Measurements from ENCODE around the gene OAS3. TPM values are rescaled to one million over a fixed set of nuclear protein-coding genes. Genes with fewer than 3 reads are reported as not detected.

Gene OAS3
- total RNA-seq, 2 donors from 2014 or later: 0.64 to 0.84 TPM

DNA sequence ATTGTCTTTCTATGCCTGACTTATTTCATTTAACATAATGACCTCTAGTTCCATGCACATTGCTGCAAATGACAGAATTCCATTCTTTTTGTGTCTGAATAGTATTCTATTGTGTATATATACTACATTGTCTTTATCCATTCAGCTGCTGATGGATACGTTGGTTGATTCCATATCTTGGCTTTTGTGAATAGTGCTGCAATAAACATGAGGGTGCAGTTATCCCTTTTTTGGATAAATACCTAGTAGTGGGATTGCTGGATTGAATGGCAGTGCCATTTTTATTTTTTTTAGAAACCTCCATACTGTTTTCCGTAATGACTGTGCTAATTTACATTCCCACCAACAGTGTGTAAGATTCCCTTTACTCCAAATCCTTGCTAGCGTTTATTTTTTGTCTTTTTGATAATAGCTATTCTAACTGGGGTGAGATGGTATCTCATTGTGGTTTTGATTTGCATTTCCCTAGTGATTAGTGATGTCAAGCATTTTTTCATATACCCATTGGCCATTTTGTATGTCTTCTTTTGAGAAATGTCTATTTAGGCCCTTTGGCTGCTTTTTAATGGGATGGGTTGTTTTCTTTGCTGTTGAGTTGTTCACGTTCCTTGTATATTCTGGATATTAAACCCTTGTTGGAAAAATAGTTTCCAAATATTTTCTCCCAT, 42.4 kb downstream of the OAS3 start:
- H3K9ac ChIP-seq (ENCODE audit: extremely low read depth, low read length, poor library complexity, severe bottlenecking): no peak overlapping the region
- H3K36me3 Mint-ChIP-seq (ENCODE audit: low read depth): no peaks in the 10 kb centered on the region
- H3K4me3 ChIP-seq (ENCODE audit: low read length): no peak overlapping the region
- peaks cover 15% of the 10 kb centered on the region for H3K9me3 ChIP-seq (ENCODE audit: control insufficient read depth, low read length)
- no peak overlapping the region for H3K4me3 Mint-ChIP-seq
- H3K27me3 Mint-ChIP-seq (ENCODE audit: insufficient read depth): peaks cover 16% of the 10 kb centered on the region
- H3K27me3 ChIP-seq (ENCODE audit: control insufficient read depth, insufficient read depth, low read length, poor library complexity, severe bottlenecking): no peaks in the 10 kb centered on the region
- H3K36me3 ChIP-seq (ENCODE audit: control insufficient read depth, insufficient read depth, low read length): no peaks in the 10 kb centered on the region
- peaks cover 18% of the 10 kb centered on the region for H3K9me3 Mint-ChIP-seq
- WGBS, 2 experiments (ENCODE audit: insufficient coverage in 1 of 2, insufficient read length in 1 of 2): 93% methylated on average over 3 of the region's 4 CpGs; no CpG with 5 or more reads in 1 of the 2 experiments
- H3K4me1 Mint-ChIP-seq: no peaks in the 10 kb centered on the region
- H3K27ac Mint-ChIP-seq: no peak overlapping the region
- H3K27ac ChIP-seq (ENCODE audit: low read depth, low read length): no peak overlapping the region
- TF ChIP-seq, protein P1, sequence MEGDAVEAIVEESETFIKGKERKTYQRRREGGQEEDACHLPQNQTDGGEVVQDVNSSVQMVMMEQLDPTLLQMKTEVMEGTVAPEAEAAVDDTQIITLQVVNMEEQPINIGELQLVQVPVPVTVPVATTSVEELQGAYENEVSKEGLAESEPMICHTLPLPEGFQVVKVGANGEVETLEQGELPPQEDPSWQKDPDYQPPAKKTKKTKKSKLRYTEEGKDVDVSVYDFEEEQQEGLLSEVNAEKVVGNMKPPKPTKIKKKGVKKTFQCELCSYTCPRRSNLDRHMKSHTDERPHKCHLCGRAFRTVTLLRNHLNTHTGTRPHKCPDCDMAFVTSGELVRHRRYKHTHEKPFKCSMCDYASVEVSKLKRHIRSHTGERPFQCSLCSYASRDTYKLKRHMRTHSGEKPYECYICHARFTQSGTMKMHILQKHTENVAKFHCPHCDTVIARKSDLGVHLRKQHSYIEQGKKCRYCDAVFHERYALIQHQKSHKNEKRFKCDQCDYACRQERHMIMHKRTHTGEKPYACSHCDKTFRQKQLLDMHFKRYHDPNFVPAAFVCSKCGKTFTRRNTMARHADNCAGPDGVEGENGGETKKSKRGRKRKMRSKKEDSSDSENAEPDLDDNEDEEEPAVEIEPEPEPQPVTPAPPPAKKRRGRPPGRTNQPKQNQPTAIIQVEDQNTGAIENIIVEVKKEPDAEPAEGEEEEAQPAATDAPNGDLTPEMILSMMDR (conservative IDR thresholded peaks at IDR 0.05): no peak
- DNase-seq: no peak
- H3K4me1 ChIP-seq (ENCODE audit: control insufficient read depth, insufficient read depth, low read length): no peaks in the 10 kb centered on the region

DNA sequence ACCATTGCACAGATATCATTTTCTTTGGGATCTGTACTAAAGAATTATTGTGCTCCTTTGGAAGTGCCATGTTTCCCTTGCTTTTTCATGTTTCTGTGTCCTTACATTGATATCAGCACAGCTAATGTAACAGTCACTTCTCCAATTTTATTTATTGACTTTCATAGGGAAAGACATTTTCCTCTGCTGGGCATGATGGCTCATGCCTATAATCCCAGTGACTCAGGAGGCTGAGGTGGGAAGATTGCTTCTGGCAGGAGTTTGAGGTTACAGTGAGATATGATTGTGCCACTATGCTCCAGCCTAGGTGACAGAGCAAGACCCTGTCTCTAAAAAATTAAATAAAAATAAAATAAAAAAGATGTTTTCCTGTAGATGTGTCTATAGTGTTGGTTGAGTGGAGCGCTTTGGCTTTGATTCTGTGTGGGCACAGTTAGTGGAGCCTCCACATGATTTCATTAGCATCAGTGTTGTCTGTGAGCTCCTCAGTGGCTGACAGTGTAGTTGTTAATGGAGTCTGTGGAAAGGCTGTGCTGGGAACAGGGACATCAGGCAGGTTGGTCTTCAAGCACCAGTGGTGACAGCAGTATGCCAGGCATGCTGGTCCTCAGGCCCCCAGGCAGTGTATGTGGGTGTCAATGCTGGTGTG, 47.5 kb downstream of the OAS3 start:
- Histone ChIP-seq H3K27ac (ENCODE audit: low read depth, low read length) (no peak overlapping the region), H3K27me3 (ENCODE audit: control insufficient read depth, insufficient read depth, low read length, poor library complexity, severe bottlenecking) (no peaks in the 10 kb centered on the region), H3K36me3 (ENCODE audit: control insufficient read depth, insufficient read depth, low read length) (no peaks in the 10 kb centered on the region), H3K9me3 (ENCODE audit: control insufficient read depth, low read length) (peaks cover 38% of the 10 kb centered on the region), H3K4me3 (ENCODE audit: low read length) (no peak overlapping the region), H3K9ac (ENCODE audit: extremely low read depth, low read length, poor library complexity, severe bottlenecking) (no peak overlapping the region), H3K4me1 (ENCODE audit: control insufficient read depth, insufficient read depth, low read length) (no peaks in the 10 kb centered on the region)
- no peaks in the 10 kb centered on the region for H3K4me1 Mint-ChIP-seq
- H3K27me3 Mint-ChIP-seq (ENCODE audit: insufficient read depth): peaks cover 25% of the 10 kb centered on the region
- WGBS, 2 experiments (ENCODE audit: insufficient coverage in 1 of 2, insufficient read length in 1 of 2): 71 to 90% methylated on average over 1 of the region's 1 CpG
- H3K36me3 Mint-ChIP-seq (ENCODE audit: low read depth): no peaks in the 10 kb centered on the region
- TF ChIP-seq, protein P1 (conservative IDR thresholded peaks at IDR 0.05): no peak
- DNase-seq: no peak
- H3K9me3 Mint-ChIP-seq: peaks cover 40% of the 10 kb centered on the region
- no peak overlapping the region for H3K27ac Mint-ChIP-seq
- no peak overlapping the region for H3K4me3 Mint-ChIP-seq

DNA sequence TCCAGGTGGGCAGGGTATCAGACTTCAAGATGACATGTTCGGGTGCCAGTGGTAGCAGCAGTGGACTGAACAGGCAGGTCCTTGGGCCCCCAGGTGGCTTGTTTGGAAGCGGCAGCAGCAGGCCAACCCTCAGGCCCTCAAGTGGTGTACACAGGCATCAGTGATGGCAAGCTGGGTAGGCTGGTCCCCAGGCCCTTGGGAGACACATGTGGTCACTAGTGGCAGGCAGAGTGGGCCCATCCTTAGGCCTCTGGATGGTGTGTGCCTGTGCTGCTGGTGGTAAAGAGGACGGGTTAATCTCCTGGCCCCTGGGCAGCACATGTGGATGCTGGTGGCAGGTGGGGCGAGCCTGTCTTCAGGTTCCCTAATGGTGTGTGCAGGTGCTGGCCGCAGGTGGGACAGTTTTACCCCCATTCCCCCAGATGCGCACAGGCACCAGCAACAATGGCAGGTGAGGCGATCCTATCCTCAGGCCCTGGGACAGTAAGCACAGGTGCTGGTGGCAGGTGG, 48.1 kb downstream of the OAS3 start:
- no peak overlapping the region for H3K9ac ChIP-seq (ENCODE audit: extremely low read depth, low read length, poor library complexity, severe bottlenecking)
- 92 to 94% methylated on average over 6 to 7 of the region's 7 CpGs for WGBS, 2 experiments (ENCODE audit: insufficient coverage in 1 of 2, insufficient read length in 1 of 2)

More for the DNA sequence above, 48.1 kb downstream of the OAS3 start:
- Histone ChIP-seq H3K9me3 (ENCODE audit: control insufficient read depth, low read length) (peaks cover 44% of the 10 kb centered on the region), H3K27ac (ENCODE audit: low read depth, low read length) (no peak overlapping the region), H3K4me3 (ENCODE audit: low read length) (no peak overlapping the region), H3K36me3 (ENCODE audit: control insufficient read depth, insufficient read depth, low read length) (no peaks in the 10 kb centered on the region), H3K4me1 (ENCODE audit: control insufficient read depth, insufficient read depth, low read length) (no peaks in the 10 kb centered on the region), H3K27me3 (ENCODE audit: control insufficient read depth, insufficient read depth, low read length, poor library complexity, severe bottlenecking) (no peaks in the 10 kb centered on the region)
- Mint-ChIP-seq H3K27me3 (ENCODE audit: insufficient read depth) (peaks cover 25% of the 10 kb centered on the region), H3K36me3 (ENCODE audit: low read depth) (no peaks in the 10 kb centered on the region), H3K9me3 (peaks cover 44% of the 10 kb centered on the region), H3K27ac (no peak overlapping the region), H3K4me3 (no peak overlapping the region), H3K4me1 (no peaks in the 10 kb centered on the region)
- TF ChIP-seq, protein P1 (conservative IDR thresholded peaks at IDR 0.05): no peak
- no peak for DNase-seq

All from endodermal cell (in vitro differentiated cells).